Embryonic facial prominence (tissue), 1 donor: ENCODE results near the gene JADE1.
A peak's percentile ranks its signal among the peaks of the same experiment; 100 is the strongest.

Experiments used
- DNase-seq: peaks from one replicate; pipeline ENCODE4 v3.0.0-alpha.2; 2016; ENCODE audit errors: extremely low spot score

The JADE1 gene

DNA sequence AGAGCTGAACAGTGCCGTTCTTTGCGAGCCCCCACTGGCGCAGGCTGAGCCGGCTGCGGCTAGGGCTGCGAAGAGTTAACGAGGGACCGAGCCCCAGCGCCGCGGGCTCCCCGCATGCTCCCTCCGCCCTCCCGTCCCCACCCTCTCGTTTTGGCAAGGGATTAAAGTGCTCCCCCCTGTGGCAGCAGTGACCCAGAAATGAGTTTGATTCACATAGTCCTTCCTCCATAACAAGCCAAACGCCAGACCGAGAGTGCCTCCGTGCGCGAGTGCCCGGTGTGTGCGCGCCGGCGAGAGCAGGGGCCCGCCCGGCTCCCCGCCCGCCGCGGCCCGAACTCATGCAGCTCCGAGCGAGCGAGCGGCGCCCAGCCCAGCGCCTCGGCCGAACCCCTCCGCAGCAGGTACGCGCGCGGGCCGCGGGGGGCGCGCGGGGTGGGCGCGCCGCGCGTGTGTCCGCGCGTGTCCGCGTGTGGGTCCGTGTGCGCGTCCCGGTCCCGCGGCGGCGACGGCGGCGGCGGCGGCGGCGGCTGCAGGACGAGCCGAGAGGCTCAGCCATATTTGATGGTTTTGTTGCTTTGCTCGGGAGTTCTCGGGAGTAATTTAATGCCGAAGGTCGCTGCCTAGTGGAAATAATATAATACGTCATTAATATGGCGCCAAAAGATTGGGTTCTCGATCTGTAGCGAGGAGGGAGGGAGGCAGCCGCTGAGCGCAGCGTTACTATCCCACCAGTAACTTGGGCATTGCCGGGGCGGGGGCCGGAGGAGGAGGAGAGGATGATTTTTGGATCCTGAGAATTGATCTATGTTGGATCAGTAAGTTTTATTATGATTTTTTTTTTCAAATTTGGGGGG, at the start of gene JADE1:
JADE1 (plus strand) TSS at position 224 of the 854 bp plus-strand sequence. CDS start 22,059 bp downstream, outside the sequence.
- DNase-seq, result peak; percentile 88

DNA sequence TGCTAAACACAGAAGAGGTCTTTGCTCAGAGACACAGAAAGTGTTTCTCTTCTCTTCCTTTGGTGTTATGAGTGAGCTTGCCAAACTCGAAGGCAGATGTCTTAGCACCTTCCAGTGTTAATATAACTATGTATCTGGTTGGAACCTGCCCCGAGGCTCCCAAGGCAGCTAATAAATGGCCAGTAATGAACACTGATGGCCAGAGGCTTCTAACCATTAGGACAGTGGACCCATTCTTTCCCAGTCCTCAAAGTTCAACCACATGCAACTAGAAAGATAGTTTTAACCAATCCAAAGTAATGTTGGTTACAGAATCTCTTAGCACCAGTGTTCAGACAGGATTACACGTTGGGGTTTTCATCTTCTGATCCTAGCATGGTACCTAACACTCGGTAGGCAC, 42.7 kb upstream of the JADE1 start:
- DNase-seq, result no peak

DNA sequence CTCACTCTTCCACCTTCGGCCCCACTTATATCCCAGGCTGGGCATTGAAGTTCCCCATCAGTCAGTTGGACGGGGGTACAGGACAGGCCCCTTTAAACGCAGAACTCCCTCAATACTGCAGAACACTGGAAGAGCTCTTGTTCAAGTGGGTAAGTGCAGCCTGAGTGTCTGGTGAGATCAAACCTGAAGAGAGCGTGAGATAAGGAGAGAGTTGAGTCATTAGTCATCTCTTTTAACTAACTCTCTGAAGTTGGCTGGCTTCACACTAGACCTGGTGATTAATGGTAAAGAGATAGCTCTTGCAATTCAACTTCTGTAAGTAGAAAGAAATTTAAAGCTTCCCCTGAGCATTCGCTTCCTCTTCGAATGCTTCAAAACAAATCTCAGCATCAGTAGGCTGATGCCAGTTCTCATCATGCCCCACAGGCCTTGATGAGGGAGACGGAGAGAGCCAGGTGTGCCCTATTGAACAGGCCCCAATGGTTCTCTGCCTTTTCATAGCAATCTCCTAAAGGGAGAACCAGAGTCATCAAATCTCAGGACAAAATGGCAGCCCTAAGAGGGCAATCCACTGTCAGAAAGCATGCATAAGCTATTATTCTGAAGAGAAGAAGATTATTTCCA, 41.0 kb upstream of the JADE1 start:
- no peak for DNase-seq

DNA sequence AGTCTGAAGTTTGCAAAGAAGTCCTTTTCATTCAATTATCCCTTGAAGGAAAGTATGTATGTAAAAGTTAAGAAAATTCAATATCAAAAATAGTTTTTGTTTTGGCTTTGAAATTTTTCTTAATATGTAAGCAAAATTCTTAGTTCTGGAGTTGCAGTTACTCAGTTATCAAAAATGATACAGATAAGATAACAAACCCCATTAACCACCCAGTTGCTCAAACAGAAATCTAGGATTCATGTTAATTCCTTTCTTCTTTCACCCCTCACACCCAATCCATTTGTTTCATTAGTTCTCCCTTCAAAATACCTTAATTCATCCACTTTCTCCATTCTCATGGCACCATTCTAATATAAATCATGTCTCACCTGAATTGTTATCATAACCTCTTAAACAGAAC, 40.5 kb upstream of the JADE1 start:
- no peak for DNase-seq

DNA sequence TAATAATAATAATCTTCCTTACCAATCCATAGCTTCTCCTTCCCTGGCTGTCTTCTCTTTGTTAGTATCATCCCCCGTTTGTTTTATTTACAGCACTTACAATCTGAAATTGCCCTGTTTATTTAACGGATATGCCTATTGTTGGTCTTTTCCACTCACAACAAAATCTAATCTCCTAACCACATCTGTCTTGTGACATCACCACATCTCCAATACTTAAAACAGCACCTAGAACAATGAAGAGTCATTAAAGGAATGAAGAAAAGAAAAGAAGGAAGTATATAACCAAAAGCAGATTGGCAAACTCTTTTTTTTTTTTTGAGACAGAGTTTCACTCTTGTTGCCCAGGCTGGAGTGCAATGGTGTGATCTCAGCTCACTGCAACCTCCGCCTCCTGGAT, 38.7 kb upstream of the JADE1 start:
- DNase-seq, result no peak

DNA sequence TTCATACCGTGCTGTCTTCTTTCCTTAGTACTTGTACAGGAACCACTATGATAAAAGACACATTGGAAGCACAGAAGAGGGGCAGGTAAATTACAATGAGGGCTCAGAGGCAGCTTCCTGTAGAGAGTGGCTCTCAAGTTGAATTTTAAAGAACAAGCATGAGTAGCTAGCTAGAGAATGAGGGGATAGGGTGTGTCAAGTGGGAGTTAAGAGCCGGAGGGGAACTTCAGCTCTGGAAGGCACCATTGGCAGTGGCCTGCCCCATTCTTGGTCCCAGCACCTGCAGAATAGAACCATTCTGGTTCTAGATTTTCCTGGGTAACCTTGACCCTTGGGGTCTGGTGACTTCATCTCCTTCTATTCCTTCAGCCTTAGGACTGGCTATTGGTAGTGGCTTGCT, 34.0 kb upstream of the JADE1 start:
- no peak for DNase-seq

DNA sequence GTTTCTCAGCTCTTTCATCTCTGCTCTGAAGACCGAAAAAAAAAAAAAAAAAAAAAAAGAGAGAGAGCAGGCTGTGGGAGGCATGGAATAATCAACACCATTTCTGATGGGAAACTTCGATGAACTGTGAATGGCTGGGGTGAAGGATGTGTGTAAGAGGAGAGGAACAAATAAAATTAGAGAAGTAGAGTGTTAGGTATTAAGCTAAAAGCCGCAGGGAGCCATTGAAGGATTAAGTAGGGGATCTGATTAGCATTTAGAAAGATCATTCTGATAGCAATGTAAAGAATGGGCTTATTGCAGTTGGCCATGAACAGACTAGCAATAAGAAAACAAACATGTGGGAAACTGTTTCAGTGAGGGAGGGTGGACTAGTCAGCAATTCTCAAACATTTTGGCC, 33.6 kb upstream of the JADE1 start:
- no peak for DNase-seq

DNA sequence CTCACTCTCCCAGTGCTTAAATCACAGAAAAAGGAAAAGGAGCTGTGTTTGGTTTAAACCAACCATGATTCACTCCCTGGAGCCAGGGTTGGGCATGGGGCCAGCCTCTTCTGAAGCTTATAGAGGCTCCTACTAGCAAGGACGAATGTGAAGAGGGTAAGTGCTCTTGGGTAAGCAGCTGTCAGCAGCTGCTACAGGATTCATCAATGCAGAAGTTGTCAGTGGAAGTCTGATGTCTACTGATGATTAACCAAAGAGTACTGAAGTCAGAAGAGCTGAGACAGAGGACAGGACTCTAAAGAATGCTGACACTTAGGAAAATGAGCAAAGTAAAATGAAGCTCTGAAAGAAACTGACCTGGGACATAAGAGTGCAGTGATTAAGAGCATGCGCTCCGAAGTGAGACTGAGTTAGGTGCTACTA, 32.7 kb upstream of the JADE1 start:
- DNase-seq, result no peak

DNA sequence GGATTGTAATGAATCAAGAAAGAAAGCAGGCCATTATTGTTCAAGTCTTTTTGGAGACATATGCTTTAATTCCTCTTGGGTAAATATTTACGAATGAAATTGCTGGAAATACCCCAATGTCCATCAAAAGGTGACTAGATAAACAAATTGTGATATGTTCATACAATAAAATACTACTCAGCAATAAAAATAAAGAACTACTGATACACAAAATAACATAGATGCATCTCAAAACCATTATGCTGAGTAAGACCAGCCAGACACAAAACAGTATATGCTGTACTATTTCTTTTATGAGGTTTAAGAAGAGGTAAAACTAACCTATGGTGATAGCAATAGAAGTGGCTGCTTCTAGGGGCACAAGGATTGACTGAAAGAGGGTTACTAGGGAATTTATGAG, 28.8 kb upstream of the JADE1 start:
- DNase-seq, result no peak

DNA sequence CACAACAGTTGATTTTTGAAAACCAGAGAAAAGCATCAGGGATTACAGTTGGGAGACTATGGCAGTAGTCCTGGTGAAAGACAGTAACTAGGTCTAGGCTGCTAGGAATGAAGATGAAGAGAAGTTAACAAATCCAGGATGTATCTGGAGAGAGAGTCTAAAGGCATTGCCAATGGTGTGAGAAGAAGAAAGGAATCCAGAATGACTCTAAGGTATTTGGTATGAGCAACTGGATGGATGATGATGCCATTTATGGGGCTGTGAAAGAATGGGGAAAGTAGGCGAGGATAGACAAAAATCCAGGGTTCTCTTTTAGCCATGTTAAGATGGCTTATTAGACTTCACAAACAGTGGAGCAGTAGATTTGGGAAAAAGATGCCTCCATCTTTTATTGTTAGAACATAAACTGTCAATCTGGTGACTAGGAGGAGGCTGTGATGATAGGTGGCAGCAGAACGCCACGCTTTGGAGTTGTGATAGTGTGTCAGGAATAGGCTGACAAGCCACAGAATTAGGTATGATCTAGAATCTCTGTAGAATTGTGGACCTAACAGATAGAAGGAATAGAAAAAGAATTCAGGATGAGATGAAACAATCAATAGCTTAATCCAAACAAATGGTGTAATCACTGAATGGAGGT, 27.3 kb upstream of the JADE1 start:
- no peak for DNase-seq

DNA sequence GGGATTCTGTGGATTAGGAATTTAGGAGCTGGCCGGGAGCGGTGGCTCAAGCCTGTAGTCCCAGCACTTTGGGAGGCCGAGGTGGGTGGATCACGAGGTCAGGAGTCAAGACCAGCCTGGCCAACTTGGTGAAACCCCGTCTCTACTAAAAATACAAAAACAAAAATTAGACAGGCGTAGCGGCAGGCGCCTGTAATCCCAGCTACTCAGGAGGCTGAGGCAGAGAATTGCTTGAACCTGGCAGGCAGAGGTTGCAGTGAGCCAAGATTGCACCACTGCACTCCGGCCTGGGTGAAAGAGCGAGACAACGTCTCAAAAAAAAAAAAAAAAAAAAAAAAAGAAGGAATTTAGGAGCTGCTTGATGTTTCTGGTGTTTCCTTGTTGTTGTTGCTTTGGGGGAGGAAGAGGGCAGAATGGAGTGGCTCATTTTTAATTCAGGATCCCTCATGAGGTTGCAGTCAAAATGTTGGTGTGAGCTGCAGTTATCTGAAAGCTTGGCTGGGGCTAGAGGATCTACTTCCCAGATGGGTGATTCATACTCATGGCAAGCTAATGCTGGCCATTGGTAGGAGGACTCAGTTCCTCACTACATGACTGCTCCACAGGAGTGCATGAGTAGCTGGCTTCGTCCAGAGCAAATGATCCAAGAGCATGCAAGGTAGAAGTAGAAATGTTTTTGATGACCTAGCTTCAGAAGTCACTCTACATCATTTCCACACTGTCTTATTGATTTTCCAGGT, 26.5 kb upstream of the JADE1 start:
- no peak for DNase-seq

DNA sequence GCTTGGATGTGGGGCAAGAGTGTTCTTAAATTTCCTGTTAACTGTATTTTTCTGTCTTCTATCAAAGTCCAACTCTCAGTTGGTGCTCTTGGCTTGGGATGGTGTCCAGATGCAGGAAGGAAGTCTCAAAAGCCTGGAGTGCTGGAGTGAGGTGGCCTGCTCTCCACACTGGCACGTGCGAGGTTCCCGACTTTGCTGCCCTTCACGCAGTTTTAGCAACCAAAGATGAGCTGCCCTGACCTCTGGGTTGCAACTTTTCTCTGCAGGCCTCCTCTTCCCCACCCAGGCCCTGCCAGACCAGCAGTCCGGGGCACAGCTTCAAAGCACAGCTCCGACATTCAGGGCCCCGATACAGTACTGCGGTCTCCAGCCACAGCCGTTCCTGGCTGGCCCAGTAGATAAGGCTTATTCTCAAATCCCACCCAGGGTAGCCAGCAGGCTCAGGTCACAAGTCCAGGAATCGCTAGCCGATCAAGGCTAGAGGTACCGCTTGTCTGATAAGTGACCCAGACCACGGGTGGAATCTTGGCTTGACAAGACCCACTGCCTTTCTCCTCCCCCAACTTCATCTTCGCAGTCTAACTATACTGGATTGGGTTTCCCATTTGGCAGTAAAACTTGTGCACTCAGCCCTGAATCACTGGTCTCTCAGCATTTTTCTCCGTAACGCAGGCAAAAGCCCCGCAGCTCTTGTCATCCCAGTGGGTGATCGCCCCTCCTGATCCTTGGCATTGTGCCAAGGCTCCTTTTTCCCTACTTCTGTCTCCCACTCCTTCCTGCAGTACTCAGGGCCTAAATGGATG, 21.8 kb upstream of the JADE1 start:
- peak; percentile 30 for DNase-seq

DNA sequence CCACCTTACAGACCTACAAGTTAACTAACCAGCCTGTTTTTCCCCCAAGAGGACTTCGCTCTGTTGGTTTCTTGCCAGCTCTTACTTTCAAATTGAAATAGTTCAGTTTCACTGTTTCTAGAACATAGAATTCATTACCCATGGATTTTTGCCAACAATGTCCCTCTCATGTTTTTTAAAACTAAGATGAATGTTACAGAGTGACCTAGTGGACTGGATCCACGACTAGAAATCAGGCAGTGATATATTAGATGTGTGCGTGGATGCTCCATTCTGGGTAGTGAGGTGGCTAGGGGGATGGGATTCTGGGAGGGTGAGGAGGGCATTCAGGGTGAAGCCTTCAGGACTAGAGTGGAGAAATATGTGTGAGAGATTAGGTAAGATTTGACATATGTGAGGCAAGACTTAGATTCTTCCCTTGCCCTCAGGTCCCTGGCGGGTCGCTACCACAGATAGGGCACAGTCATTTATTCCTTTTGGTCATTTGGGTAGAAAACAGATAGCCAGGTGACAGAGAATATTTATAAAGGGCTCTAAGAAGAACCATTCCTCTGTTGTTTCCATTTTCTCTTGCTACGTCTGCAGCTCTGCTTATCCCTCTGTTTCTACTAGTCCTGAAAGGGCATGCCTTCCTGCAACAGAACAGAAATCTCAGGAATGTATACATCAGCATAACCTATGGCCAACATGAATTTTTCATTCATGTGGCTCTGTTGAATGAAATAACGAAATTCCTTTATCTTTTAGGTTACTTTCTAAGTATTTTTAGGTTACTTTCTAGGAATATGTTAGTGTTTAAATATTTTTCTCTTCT, 15.4 kb upstream of the JADE1 start:
- no peak for DNase-seq

DNA sequence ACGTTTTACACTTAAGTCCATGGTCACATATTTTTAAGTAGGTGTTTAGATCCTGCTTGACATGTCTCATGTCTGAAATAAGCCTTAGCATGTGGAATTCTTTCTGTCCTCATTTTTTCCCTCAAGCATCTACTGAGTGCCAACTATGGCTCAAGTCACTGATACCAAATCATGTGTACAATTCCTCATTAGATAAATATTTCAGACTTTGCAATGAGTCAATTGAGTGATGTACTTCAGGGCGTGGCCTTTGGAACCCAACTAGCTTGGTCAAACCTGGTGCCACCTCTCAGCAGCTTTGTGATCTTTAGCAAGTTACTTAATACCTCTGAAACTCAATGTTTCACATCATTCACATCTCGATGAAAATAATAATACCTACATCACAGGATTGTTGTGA, 12.6 kb upstream of the JADE1 start:
- no peak for DNase-seq

DNA sequence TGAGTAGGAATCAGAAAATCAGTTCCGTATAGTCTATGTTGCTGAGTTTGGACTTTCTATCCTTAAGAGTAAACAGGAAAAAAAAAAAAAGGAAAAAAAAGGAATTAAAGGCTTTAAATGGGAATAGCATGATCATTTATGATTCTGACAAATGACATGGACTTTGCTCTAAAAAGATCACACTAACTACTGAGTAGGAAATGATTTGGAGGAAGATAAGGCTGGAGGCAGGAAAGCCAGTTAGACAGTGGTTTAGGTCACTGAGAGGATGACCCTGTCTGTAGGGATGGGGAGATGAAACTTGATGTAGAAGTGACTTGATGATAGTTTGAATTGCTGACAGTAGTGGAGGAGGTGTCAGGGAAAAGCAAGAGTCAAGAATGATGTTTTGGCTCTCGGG, 9.2 kb upstream of the JADE1 start:
- DNase-seq, result no peak

DNA sequence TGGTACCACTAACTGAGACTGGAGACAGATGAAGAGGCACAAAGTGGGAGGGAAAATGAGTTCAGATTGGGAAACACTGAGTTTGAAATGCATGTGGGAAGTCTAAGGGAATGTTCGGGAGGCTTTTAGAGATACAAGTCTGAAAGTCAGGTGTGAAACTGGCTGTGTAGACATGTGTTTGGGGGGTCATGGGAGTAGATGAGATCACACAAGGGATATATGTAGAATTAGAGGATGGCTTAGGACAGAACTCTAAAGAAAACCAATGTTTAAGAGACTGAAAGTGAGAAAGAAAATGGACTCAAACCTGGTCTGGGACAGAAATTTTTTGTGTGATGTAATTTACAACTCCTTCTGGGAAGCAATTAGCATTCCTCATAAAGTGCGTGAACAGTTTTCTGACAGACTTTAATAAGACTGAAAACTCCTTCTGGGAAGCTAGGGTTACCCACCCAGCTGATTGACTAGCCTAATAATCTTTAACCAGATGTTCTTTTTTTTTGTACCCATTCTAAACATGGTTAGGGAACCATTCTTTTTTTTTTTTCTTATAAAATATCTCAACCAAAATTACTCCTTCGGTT, 8.7 kb upstream of the JADE1 start:
- DNase-seq, result no peak

DNA sequence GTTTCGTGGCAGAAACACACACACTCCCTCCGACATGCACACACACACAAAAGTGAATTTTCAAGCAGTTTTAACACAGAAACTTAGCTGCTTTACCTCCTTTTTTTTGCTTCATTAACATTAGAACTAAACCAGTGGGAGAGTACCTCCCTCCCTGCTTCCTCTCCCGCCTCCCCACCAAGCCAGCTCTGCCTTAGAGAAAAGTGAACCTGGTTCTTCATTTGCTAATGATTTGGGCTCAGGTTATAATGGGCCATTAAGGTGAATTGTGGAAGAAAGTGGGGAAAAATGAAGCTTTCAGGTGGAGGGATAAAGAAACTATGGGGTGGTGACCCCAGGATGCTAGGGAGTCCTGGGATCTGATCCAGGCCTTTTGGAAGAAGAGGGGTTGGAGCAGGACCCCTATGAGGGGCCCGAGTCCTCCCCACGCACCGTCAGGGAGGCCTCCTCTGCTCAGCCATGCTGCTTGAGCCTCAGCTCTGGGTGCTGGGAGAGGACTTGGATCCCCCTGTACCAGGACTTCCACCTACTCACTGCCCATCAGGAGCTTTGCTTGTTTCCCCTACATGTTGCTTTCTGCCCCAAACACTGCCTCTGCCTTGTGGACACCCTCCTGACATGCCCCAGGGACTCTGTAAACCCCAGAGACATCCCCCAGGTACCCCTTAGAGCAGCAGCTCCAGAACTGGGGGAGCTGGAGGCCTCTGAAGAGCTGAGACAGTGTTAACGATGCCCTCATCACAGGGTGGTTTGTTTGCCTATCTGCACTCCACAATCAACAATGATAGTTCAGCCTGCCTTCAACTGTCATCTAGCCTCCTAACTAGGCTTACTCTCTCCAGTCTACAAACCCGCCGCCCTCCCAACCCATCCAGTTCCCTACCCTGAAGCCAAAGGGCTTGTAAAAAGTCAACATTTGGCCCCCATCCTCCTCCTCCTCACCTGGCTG, 6.5 kb upstream of the JADE1 start:
- DNase-seq, result no peak

DNA sequence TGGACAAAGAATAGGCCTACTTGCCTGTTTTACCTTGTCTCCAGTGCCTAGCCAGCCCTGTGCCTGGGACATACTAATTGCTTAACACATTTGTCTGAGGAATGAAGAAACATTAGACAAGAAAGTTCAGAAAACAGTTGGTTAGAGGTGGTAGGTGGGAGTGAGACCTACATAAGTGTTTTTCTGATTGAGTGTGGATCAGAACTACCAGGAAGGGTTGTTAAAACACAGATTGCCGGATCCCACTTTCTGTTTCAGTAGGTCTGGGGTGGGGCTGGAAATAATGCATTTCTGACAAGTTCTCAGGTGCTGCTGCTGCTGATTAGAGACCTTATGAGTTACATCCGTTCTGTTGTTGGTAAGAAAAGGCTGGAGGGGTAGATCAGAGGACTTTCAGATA, 5.7 kb upstream of the JADE1 start:
- DNase-seq, result no peak

DNA sequence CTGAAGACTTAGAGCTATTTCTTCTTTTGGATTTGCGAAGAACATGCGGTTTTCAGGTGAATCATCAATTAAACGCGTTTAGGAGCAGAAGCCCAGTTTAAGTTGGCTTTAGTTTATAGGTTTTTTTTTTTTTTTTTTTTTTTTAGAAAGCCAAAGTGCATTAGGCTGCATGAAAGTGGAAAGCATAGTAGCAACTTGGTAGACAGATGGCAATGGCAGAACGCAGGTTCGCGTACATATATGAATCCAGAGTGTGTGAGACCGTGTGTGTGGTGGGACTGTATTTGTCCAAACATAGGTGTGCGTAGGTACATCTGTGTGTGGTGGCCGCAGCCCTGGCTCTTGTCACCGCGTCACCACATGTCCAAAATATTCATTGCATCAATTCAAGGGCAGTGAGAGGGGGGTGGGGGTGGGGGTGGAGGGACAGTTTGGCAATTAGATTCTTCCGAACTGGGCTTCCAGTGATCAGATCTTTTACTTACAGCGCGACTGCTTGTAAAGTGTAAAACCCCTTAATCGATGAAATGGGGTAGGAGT, 901 bp downstream of the JADE1 start:
- DNase-seq, result no peak
